Neural cell (in vitro differentiated cells): ENCODE results near the gene QKI. TPM values are rescaled to one million over a fixed set of nuclear protein-coding genes. Genes with fewer than 3 reads are reported as not detected.

ENCODE experiments used
- H2AFZ ChIP-seq: fragments of 200-600, 300-800 bp; sonication (generic), shearing (Covaris generic); 2 replicates; pipeline ENCODE4 v1.6.0; 2014; ENCODE audit warnings: low read depth, mild to moderate bottlenecking, antibody characterized with exemption, low read length, moderate library complexity
- H3F3A ChIP-seq: fragments of 200-600 bp; shearing (Covaris generic); 2 replicates; pipeline ENCODE4 v1.6.1; 2016; ENCODE audit warnings: mild to moderate bottlenecking, moderate library complexity, mixed read lengths, antibody characterized with exemption, low read length; ENCODE audit not compliant: insufficient read depth, poor library complexity, severe bottlenecking
- H3K27ac ChIP-seq: fragments of 200-600, 300-800 bp; sonication (generic), shearing (Covaris generic); 2 replicates; pipeline ENCODE4 v1.5.1; 2014; ENCODE audit warnings: mild to moderate bottlenecking, low read length, moderate library complexity
- H3K27me3 ChIP-seq: fragments of 300-800, 200-600 bp; sonication (generic), shearing (Covaris generic); 2 replicates; pipeline ENCODE4 v1.6.0; 2014; ENCODE audit warnings: mild to moderate bottlenecking, low read depth, low read length, moderate library complexity; ENCODE audit not compliant: insufficient read depth
- H3K36me3 ChIP-seq: fragments of 300-800, 200-600 bp; sonication (generic), shearing (Covaris generic); 2 replicates; pipeline ENCODE4 v1.5.1; 2014; ENCODE audit warnings: mild to moderate bottlenecking, antibody characterized with exemption, low read length, moderate library complexity; ENCODE audit not compliant: insufficient read depth
- H3K4me2 ChIP-seq: fragments of 300-800, 200-600 bp; sonication (generic), shearing (Covaris generic); 2 replicates; pipeline ENCODE4 v1.6.0; 2014; ENCODE audit warnings: mild to moderate bottlenecking, low read length
- H3K4me3 ChIP-seq: fragments of 300-800, 200-600 bp; sonication (generic), shearing (Covaris generic); 2 replicates; pipeline ENCODE4 v1.5.1; 2014; ENCODE audit warnings: mild to moderate bottlenecking, low read length, moderate library complexity
- H3K79me2 ChIP-seq: fragments of 200-600 bp; shearing (Covaris generic); replicated peaks from 2 replicates; pipeline ENCODE4 v1.6.0; 2014; ENCODE audit warnings: mild to moderate bottlenecking, low read length, moderate library complexity; ENCODE audit not compliant: insufficient read depth
- H3K9ac ChIP-seq: fragments of 300-800, 200-600 bp; sonication (generic), shearing (Covaris generic); 2 replicates; pipeline ENCODE4 v1.6.1; 2016; ENCODE audit warnings: mild to moderate bottlenecking, low read length, mixed read lengths
- H3K9me2 ChIP-seq: fragments of 200-600 bp; shearing (Covaris generic); 2 replicates; pipeline ENCODE4 v1.6.1; 2016; ENCODE audit warnings: mild to moderate bottlenecking, low read length, mixed read lengths; ENCODE audit not compliant: insufficient read depth
- H3K9me3 ChIP-seq: fragments of 200-600, 300-800 bp; sonication (generic), shearing (Covaris generic); 2 replicates; pipeline ENCODE4 v1.6.1; 2016; ENCODE audit warnings: mild to moderate bottlenecking, mixed run types, low read length, moderate library complexity, mixed read lengths
- H4K20me1 ChIP-seq: fragments of 200-600 bp; shearing (Covaris generic); 2 replicates; pipeline ENCODE4 v1.6.1; 2016; ENCODE audit warnings: mild to moderate bottlenecking, mixed run types; ENCODE audit not compliant: insufficient read depth
- CTCF ChIP-seq: fragments of 450-650 bp; IDR thresholded peaks from 2 replicates; pipeline ENCODE4 v1.5.1; 2014; ENCODE audit warnings: antibody characterized with exemption, mild to moderate bottlenecking, moderate library complexity; ENCODE audit not compliant: poor library complexity, severe bottlenecking
- EP300 ChIP-seq: fragments of 450-650 bp; conservative IDR thresholded peaks from 2 replicates; pipeline ENCODE4 v1.6.1; 2014; ENCODE audit warnings: antibody characterized with exemption, mild to moderate bottlenecking, moderate library complexity; ENCODE audit not compliant: poor library complexity, severe bottlenecking
- EZH2 ChIP-seq: fragments of 200-600, 300-800 bp; shearing (Covaris generic), sonication (generic); IDR thresholded peaks from 2 replicates; pipeline ENCODE4 v1.6.1; 2014; ENCODE audit warnings: antibody characterized with exemption, low read length, borderline replicate concordance, mild to moderate bottlenecking; ENCODE audit not compliant: insufficient read depth, poor library complexity, severe bottlenecking
- MXI1 ChIP-seq: fragments of 450-650 bp; conservative IDR thresholded peaks from 2 replicates; pipeline ENCODE4 v1.6.1; 2014; ENCODE audit warnings: antibody characterized with exemption, mild to moderate bottlenecking; ENCODE audit not compliant: poor library complexity, severe bottlenecking
- POLR2AphosphoS5 ChIP-seq: IDR thresholded peaks from 2 replicates; pipeline ENCODE4 v1.6.1; 2012
- RAD21 ChIP-seq: fragments of 450-650 bp; conservative IDR thresholded peaks from 2 replicates; pipeline ENCODE4 v1.6.1; 2014; ENCODE audit warnings: antibody characterized with exemption, mild to moderate bottlenecking, moderate library complexity
- REST ChIP-seq: IDR thresholded peaks from 2 replicates; pipeline ENCODE4 v1.6.1; 2012; ENCODE audit warnings: borderline replicate concordance
- SMC3 ChIP-seq: fragments of 450-650 bp; conservative IDR thresholded peaks from 2 replicates; pipeline ENCODE4 v1.6.1; 2014; ENCODE audit warnings: antibody characterized with exemption, mild to moderate bottlenecking, moderate library complexity; ENCODE audit not compliant: poor library complexity
- TAF1 ChIP-seq: IDR thresholded peaks from 2 replicates; pipeline ENCODE4 v1.6.1; 2012; ENCODE audit warnings: low read depth
- polyA plus RNA-seq: library from polyadenylated mRNA; depleted of rRNA; stranded (reverse); fragments of >200 nt; gene quantifications from 2 replicates; pipeline ENCODE4 v1.2.3, GENCODE V29; 2014

QKI gene
- polyA plus RNA-seq, 1 donor from 2014 or later, result 39.0 TPM

DNA sequence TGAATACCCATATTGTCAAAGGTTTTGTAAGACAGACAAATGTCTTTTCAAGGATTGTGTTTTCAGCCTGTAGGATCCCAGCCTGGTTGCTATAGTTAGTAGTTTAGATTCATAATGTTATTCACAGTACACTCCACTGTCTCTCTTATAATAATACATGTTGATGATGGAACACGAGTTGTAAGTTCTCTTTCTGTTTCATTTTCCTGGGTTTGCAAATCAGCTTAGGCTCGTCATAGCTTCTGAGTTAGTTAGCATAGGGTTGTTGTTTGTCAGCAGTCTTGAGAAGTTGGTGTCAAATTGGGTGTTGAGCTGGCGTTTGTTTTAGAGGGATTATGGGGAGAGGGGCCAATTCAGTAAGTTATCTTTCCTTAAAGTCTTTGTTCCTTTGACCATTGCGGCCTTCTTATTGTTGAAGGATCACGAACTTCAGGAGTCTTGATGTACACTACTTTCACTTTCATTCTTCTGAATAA, 45.8 kb downstream of the QKI start:
- Histone ChIP-seq H3K9ac (no peak overlapping the region), H4K20me1 (no peaks in the 10 kb centered on the region)

DNA sequence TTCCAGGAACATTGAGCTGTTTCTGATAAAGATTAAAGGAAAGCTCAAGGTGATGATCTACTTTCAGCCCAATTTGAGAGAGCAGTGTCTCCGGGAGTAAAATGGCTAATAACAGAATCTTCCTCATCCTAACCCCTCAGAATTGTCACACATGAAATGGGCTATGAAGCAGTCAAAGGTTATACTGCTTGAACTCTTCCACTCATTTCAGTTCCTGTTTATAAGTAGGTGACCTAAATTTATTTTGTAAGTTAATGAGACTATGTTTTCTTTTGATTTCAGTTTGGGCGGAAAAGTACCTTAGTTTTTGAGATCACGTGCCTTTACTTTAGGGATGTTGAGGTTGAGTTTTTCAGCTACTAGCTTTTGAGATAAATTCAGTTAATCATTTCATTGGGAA, 47.2 kb downstream of the QKI start:
- Histone ChIP-seq H3K36me3 (peaks cover 3% of the 10 kb centered on the region), H3K9ac (no peak overlapping the region), H3K27me3 (no peaks in the 10 kb centered on the region), H2AFZ (no peak overlapping the region), H4K20me1 (no peaks in the 10 kb centered on the region), H3K79me2 (peaks cover 97% of the 10 kb centered on the region), H3F3A (no peaks in the 10 kb centered on the region), H3K4me3 (no peak overlapping the region), H3K4me2 (no peak overlapping the region), H3K9me3 (no peaks in the 10 kb centered on the region), H3K27ac (no peak overlapping the region), H3K9me2 (no peaks in the 10 kb centered on the region)
- TF ChIP-seq RAD21 (no peak), EP300 (no peak)

More for the DNA sequence above, 45.8 kb downstream of the QKI start:
- H2AFZ ChIP-seq, result no peak overlapping the region
- H3K9me2 ChIP-seq, result no peaks in the 10 kb centered on the region
- no peak overlapping the region for H3K4me2 ChIP-seq
- H3K27me3 ChIP-seq, result no peaks in the 10 kb centered on the region
- no peak for TF ChIP-seq RAD21
- no peak for TF ChIP-seq CTCF
- no peak for TF ChIP-seq TAF1
- TF ChIP-seq REST, result no peak
- no peak for TF ChIP-seq SMC3
- TF ChIP-seq EZH2, result no peak
- no peak overlapping the region for H3K27ac ChIP-seq
- no peaks in the 10 kb centered on the region for H3K36me3 ChIP-seq
- H3K79me2 ChIP-seq, result peaks cover 98% of the 10 kb centered on the region
- no peaks in the 10 kb centered on the region for H3F3A ChIP-seq
- H3K4me3 ChIP-seq, result no peak overlapping the region
- H3K9me3 ChIP-seq, result no peaks in the 10 kb centered on the region

DNA sequence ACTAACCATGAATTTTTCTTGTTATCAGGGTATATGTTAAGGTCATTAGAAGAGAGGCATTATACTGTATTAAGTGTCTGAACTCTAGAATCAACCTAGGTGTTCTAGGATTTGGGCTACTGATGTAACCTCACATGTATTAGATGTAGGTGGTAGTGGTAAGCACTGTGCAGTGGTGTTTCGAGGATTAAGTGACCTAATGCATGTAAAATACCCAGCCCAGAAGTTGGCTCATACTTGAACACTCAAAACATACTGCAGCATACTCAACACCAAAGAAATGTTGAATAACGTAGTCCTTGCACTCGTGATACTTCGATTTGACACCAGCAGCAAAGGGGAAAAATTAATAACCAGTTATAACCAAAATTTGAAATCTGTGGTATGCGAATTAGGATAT, 48.7 kb downstream of the QKI start:
- Histone ChIP-seq H3F3A (no peaks in the 10 kb centered on the region), H3K27me3 (no peaks in the 10 kb centered on the region), H3K9me2 (no peaks in the 10 kb centered on the region), H4K20me1 (no peaks in the 10 kb centered on the region), H3K9me3 (no peaks in the 10 kb centered on the region), H2AFZ (no peak overlapping the region), H3K79me2 (peaks cover 97% of the 10 kb centered on the region), H3K27ac (no peak overlapping the region), H3K4me3 (no peak overlapping the region), H3K4me2 (no peak overlapping the region), H3K36me3 (peaks cover 6% of the 10 kb centered on the region), H3K9ac (no peak overlapping the region)
- TF ChIP-seq TAF1, result no peak
- TF ChIP-seq RAD21, result no peak
- no peak for TF ChIP-seq MXI1
- no peak for TF ChIP-seq SMC3
- TF ChIP-seq EP300, result no peak
- TF ChIP-seq POLR2AphosphoS5, result no peak
- no peak for TF ChIP-seq EZH2
- no peak for TF ChIP-seq CTCF
- TF ChIP-seq REST, result no peak
